ENCODE data around the gene MRPS31.

Gene MRPS31

DNA sequence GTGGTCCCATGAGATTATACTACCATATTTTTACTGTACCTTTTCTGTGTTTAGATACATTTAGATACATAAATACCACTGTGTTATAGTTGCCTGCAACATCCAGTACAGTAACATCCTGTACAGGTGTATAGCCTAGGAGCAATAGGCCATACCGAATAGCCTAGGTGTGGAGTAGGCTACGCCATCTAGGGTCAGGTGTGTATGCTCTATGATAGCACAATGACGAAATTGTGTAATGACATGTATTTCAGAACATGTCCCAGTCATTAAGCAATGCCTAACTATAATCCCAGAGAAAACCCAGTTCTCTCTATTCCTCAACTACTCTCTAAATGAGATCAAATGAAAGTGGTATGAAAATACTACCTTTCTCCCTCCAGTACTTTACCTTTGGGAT is 22.3 kb upstream of the MRPS31 start:
- Histone ChIP-seq H3K27ac (ENCODE audit: low read length, poor library complexity, severe bottlenecking) (no peak overlapping the region), H2BK5ac (ENCODE audit: low read depth, low read length, poor library complexity, severe bottlenecking) (no peak overlapping the region), H3K27me3 (ENCODE audit: control insufficient read depth in 1 of 2, insufficient read depth in 1 of 2, low read length in 2 of 2) (no peaks in the 10 kb centered on the region), H3K23ac (ENCODE audit: low read length in 2 of 2) (no peak overlapping the region), H2AK5ac (ENCODE audit: low read length, severe bottlenecking) (no peak overlapping the region), H2BK12ac (ENCODE audit: low read length in 2 of 2) (no peak overlapping the region), H3K4me2 (ENCODE audit: low read length, poor library complexity, severe bottlenecking) (no peak overlapping the region), H4K8ac (ENCODE audit: low read length) (no peak overlapping the region), H3K36me3 (ENCODE audit: control insufficient read depth in 1 of 2, insufficient read depth in 2 of 2, low read depth in 1 of 2, low read length in 2 of 2) (peaks cover 16 to 40% of the 10 kb centered on the region in 2 experiments), H3K9ac (ENCODE audit: low read length) (no peak overlapping the region), H2BK15ac (ENCODE audit: low read depth, poor library complexity, severe bottlenecking) (no peak overlapping the region), H3K9me3 (ENCODE audit: control insufficient read depth, low read length) (no peaks in the 10 kb centered on the region), H3K79me1 (replicated peaks; ENCODE audit: low read length, poor library complexity, severe bottlenecking) (peaks cover 17% of the 10 kb centered on the region), H2AFZ (ENCODE audit: low read depth, low read length) (no peak overlapping the region), H3K4me3 (ENCODE audit: insufficient read depth in 1 of 2, low read depth in 1 of 2, low read length in 2 of 2) (no peak overlapping the region), H2BK120ac (ENCODE audit: low read depth, low read length) (no peak overlapping the region), H4K91ac (ENCODE audit: low read length) (no peak overlapping the region), H3K4ac (ENCODE audit: low read depth in 1 of 2, low read length in 2 of 2) (no peak overlapping the region), H3K14ac (ENCODE audit: low read length in 2 of 2) (no peak overlapping the region), H3K4me1 (ENCODE audit: control insufficient read depth, insufficient read depth, low read depth, low read length) (no peaks in the 10 kb centered on the region), H3K18ac (ENCODE audit: low read depth in 1 of 2, low read length in 2 of 2) (no peak overlapping the region)
- DNase-seq: no peak
- WGBS: 100% methylated on average over 2 of the region's 3 CpGs

DNA sequence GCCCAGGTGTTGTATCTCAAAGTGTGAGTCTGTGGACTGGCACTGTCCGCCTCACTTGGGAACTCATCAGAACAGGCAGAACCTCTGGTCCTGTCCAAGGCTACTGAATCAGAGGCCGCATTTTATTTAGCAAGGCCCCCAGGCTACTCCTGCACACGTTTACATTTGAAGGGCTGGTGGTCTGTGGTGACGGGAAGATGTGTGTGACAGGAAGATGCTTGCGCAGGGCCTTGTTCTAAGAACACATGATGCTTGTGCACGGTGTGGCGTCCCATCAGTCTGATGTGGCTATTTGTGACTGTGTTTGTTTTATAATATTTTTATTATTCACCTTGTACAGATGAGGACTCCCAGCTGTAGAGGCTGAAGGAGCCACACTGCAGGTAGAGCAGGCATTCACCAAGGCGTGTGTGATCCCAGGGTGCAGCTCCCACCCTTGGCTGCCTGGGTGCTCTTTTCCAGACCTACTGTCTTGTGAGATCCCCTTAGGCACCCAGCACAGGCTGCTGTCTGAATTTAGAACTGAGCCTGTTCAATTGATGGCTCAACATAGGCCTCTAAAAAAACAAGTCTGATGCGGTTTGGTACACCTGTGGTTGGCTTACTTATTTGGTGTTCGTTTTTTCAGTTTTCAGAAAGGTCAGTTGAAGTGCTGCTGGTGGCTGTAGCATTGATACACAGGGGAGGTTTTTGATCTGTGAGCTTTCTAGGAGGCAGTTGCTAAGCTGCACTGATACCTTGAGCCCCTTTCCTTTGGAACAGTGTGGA is 21.5 kb upstream of the MRPS31 start:
- no peak overlapping the region for H2BK15ac ChIP-seq (ENCODE audit: low read depth, poor library complexity, severe bottlenecking)
- no peak overlapping the region for H4K91ac ChIP-seq (ENCODE audit: low read length)
- H3K27ac ChIP-seq (ENCODE audit: low read length, poor library complexity, severe bottlenecking): no peak overlapping the region
- WGBS: 94% methylated on average over 8 of the region's 10 CpGs
- no peaks in the 10 kb centered on the region for H3K4me1 ChIP-seq (ENCODE audit: control insufficient read depth, insufficient read depth, low read depth, low read length)
- no peak overlapping the region for H3K18ac ChIP-seq (ENCODE audit: low read depth in 1 of 2, low read length in 2 of 2)
- H3K27me3 ChIP-seq (ENCODE audit: control insufficient read depth in 1 of 2, insufficient read depth in 1 of 2, low read length in 2 of 2): no peaks in the 10 kb centered on the region
- H3K4me2 ChIP-seq (ENCODE audit: low read length, poor library complexity, severe bottlenecking): no peak overlapping the region
- H3K9me3 ChIP-seq (ENCODE audit: control insufficient read depth, low read length): no peaks in the 10 kb centered on the region
- no peak overlapping the region for H2BK120ac ChIP-seq (ENCODE audit: low read depth, low read length)
- no peak overlapping the region for H2AK5ac ChIP-seq (ENCODE audit: low read length, severe bottlenecking)
- H3K79me1 ChIP-seq (replicated peaks; ENCODE audit: low read length, poor library complexity, severe bottlenecking): peaks cover 17% of the 10 kb centered on the region
- no peak overlapping the region for H3K14ac ChIP-seq (ENCODE audit: low read length in 2 of 2)
- H2BK5ac ChIP-seq (ENCODE audit: low read depth, low read length, poor library complexity, severe bottlenecking): no peak overlapping the region
- no peak overlapping the region for H2AFZ ChIP-seq (ENCODE audit: low read depth, low read length)
- no peak for DNase-seq
- peaks cover 16 to 36% of the 10 kb centered on the region in 2 experiments for H3K36me3 ChIP-seq (ENCODE audit: control insufficient read depth in 1 of 2, insufficient read depth in 2 of 2, low read depth in 1 of 2, low read length in 2 of 2)
- no peak overlapping the region for H2BK12ac ChIP-seq (ENCODE audit: low read length in 2 of 2)
- no peak overlapping the region for H3K23ac ChIP-seq (ENCODE audit: low read length in 2 of 2)
- no peak overlapping the region for H4K8ac ChIP-seq (ENCODE audit: low read length)
- no peak overlapping the region for H3K4me3 ChIP-seq (ENCODE audit: insufficient read depth in 1 of 2, low read depth in 1 of 2, low read length in 2 of 2)
- no peak overlapping the region for H3K9ac ChIP-seq (ENCODE audit: low read length)
- no peak overlapping the region for H3K4ac ChIP-seq (ENCODE audit: low read depth in 1 of 2, low read length in 2 of 2)

DNA sequence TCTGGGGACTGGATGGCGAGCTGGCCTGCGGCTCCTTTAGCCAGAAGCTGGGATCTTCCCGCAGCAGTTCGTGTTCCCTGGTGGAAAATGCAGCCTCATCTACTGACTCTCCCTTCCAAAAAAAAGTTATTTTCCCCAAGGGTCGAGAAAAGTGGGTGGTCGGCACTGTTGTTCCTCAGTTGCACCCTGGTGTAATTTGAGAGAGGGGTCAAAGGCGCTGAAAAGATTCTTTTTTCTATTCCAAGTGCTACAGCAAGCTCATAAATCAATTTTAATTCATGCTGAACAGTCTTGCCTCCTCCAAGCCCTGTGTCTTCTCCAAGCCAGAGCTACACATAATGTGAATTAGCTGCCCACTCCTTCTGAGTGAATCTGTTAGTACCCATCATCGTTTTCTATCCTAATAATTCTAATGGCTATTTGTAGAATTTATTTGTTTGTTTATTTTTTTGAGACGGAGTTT is 19.2 kb upstream of the MRPS31 start:
- no peaks in the 10 kb centered on the region for H3K9me3 ChIP-seq (ENCODE audit: control insufficient read depth, low read length)
- no peak overlapping the region for H2BK5ac ChIP-seq (ENCODE audit: low read depth, low read length, poor library complexity, severe bottlenecking)
- no peak overlapping the region for H2AK5ac ChIP-seq (ENCODE audit: low read length, severe bottlenecking)
- H3K4me3 ChIP-seq (ENCODE audit: insufficient read depth in 1 of 2, low read depth in 1 of 2, low read length in 2 of 2): peak overlapping the region; percentile 84 to 87
- peaks cover 2% of the 10 kb centered on the region for H3K4me1 ChIP-seq (ENCODE audit: control insufficient read depth, insufficient read depth, low read depth, low read length)
- peak overlapping the region in 1 of 2 experiments; percentile 91 for H3K18ac ChIP-seq (ENCODE audit: low read depth in 1 of 2, low read length in 2 of 2)
- H3K4ac ChIP-seq (ENCODE audit: low read depth in 1 of 2, low read length in 2 of 2): peak overlapping the region in 1 of 2 experiments; percentile 91
- peak overlapping the region; percentile 95 for H2BK15ac ChIP-seq (ENCODE audit: low read depth, poor library complexity, severe bottlenecking)
- H3K23ac ChIP-seq (ENCODE audit: low read length in 2 of 2): no peak overlapping the region
- no peak overlapping the region for H2BK12ac ChIP-seq (ENCODE audit: low read length in 2 of 2)
- no peak overlapping the region for H4K8ac ChIP-seq (ENCODE audit: low read length)
- H3K14ac ChIP-seq (ENCODE audit: low read length in 2 of 2): no peak overlapping the region
- 8% methylated on average over 7 of the region's 9 CpGs for WGBS
- H2BK120ac ChIP-seq (ENCODE audit: low read depth, low read length): peak overlapping the region; percentile 92
- no peak for DNase-seq
- no peak overlapping the region for H2AFZ ChIP-seq (ENCODE audit: low read depth, low read length)
- H4K91ac ChIP-seq (ENCODE audit: low read length): no peak overlapping the region
- H3K36me3 ChIP-seq (ENCODE audit: control insufficient read depth in 1 of 2, insufficient read depth in 2 of 2, low read depth in 1 of 2, low read length in 2 of 2): peaks cover 11 to 16% of the 10 kb centered on the region in 2 experiments
- H3K27me3 ChIP-seq (ENCODE audit: control insufficient read depth in 1 of 2, insufficient read depth in 1 of 2, low read length in 2 of 2): no peaks in the 10 kb centered on the region
- peak overlapping the region; percentile 96 for H3K4me2 ChIP-seq (ENCODE audit: low read length, poor library complexity, severe bottlenecking)
- H3K79me1 ChIP-seq (replicated peaks; ENCODE audit: low read length, poor library complexity, severe bottlenecking): peaks cover 15% of the 10 kb centered on the region
- H3K27ac ChIP-seq (ENCODE audit: low read length, poor library complexity, severe bottlenecking): peak overlapping the region; percentile 26
- peak overlapping the region; percentile 90 for H3K9ac ChIP-seq (ENCODE audit: low read length)

DNA sequence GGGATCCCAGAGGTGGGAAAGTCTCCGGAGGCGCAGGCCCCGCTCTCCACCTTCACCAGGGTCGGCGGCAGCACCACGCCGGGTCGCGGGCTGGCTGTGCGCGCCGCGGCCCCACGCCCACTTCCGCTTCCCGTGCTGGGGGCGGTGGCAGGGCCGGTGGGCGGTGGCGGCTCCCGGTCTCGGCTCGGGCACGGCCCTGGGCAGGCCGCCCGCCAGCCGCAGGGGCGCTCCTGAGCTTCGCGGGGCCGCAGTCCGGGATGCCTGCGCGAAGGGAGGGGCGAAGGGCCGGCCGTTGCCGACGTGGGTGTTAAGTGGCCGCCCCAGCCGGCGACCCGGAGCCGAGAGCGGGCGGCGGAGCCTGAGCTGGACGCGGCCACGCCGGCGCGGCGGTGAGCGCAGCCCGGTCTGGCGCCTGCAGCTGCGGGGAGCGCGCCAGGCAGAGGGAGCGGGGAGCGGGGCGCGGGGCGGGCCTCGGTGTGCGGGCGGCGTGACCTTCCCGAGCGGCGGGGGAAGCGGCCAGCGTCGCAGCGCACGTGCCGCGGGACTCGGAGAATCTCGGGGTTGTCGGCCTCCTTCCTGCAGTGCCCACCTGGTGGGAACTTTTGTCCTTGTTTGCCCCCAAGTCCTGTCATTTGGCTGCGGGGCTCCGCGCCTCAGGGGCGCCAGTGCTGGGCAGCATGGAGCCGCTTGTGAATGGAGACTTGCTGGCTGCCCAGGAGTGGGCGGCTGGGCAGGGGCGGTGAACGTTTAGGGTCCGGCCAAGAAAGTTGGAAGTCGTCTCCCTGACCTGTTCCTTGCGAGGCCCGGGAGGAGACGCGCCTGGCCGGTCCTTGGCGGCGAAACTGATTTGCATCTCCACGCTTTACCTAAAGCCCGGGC is 18.5 kb upstream of the MRPS31 start, which contains the start of gene SLC25A15:
SLC25A15 (plus strand) TSS at position 337 of the 879 bp plus-strand sequence. CDS start 3,616 bp downstream, outside the sequence.
- H2AK5ac ChIP-seq (ENCODE audit: low read length, severe bottlenecking): peak within 1 kb of the TSS; percentile 38
- peak within 1 kb of the TSS in 1 of 2 experiments; percentile 79 for H3K23ac ChIP-seq (ENCODE audit: low read length in 2 of 2)
- no peaks in the 10 kb centered on the region for H3K27me3 ChIP-seq (ENCODE audit: control insufficient read depth in 1 of 2, insufficient read depth in 1 of 2, low read length in 2 of 2)
- H3K4me2 ChIP-seq (ENCODE audit: low read length, poor library complexity, severe bottlenecking): peak within 1 kb of the TSS; percentile 96
- WGBS: under 1% methylated on average over 98 of the region's 101 CpGs
- H3K4me1 ChIP-seq (ENCODE audit: control insufficient read depth, insufficient read depth, low read depth, low read length): peaks cover 2% of the 10 kb centered on the region
- H4K91ac ChIP-seq (ENCODE audit: low read length): peak within 1 kb of the TSS; percentile 91
- peaks cover 14% of the 10 kb centered on the region for H3K79me1 ChIP-seq (replicated peaks; ENCODE audit: low read length, poor library complexity, severe bottlenecking)
- peak within 1 kb of the TSS; percentile 78 for H2AFZ ChIP-seq (ENCODE audit: low read depth, low read length)
- peak within 1 kb of the TSS; percentile 99 for H2BK120ac ChIP-seq (ENCODE audit: low read depth, low read length)
- peak; percentile 86 for DNase-seq
- H3K4me3 ChIP-seq (ENCODE audit: insufficient read depth in 1 of 2, low read depth in 1 of 2, low read length in 2 of 2): peak within 1 kb of the TSS; percentile 84 to 87
- peak within 1 kb of the TSS; percentile 91 to 96 for H3K4ac ChIP-seq (ENCODE audit: low read depth in 1 of 2, low read length in 2 of 2)
- H3K9me3 ChIP-seq (ENCODE audit: control insufficient read depth, low read length): no peaks in the 10 kb centered on the region
- peak within 1 kb of the TSS; percentile 75 for H2BK5ac ChIP-seq (ENCODE audit: low read depth, low read length, poor library complexity, severe bottlenecking)
- H2BK12ac ChIP-seq (ENCODE audit: low read length in 2 of 2): peak within 1 kb of the TSS; percentile 42 to 74
- peaks cover 5 to 11% of the 10 kb centered on the region in 2 experiments for H3K36me3 ChIP-seq (ENCODE audit: control insufficient read depth in 1 of 2, insufficient read depth in 2 of 2, low read depth in 1 of 2, low read length in 2 of 2)
- H3K9ac ChIP-seq (ENCODE audit: low read length): peak within 1 kb of the TSS; percentile 90
- peak within 1 kb of the TSS; percentile 95 for H2BK15ac ChIP-seq (ENCODE audit: low read depth, poor library complexity, severe bottlenecking)
- H3K14ac ChIP-seq (ENCODE audit: low read length in 2 of 2): peak within 1 kb of the TSS; percentile 58 to 71
- peak within 1 kb of the TSS; percentile 94 to 97 for H3K18ac ChIP-seq (ENCODE audit: low read depth in 1 of 2, low read length in 2 of 2)
- H3K27ac ChIP-seq (ENCODE audit: low read length, poor library complexity, severe bottlenecking): peak within 1 kb of the TSS; percentile 89
- peak within 1 kb of the TSS; percentile 98 for H4K8ac ChIP-seq (ENCODE audit: low read length)
